ENCODE measurements around the gene COASY.
"Not testable (repeated sequence)": the region's sequence is repeated elsewhere in the genome, so short reads cannot be mapped to it uniquely, and the experiment has no call there.

The COASY gene

GRCh38 chr17:42531455-42532354 is 30.2 kb upstream of the COASY start:
- DNase-seq (ENCODE audit: low read depth) = no peak

- DNase-seq (ENCODE audit: low read depth) = no peak
Measured at GRCh38 chr17:42535155-42536047, 26.5 kb upstream of the COASY start.

- no peak for DNase-seq (ENCODE audit: low read depth)
Measured at GRCh38 chr17:42536048-42536371, 25.9 kb upstream of the COASY start, which contains the start of gene NAGLU. Gene NAGLU (plus strand): TSS chr17:42536241. CDS start chr17:42536273, 32 bp downstream.

- no peak for DNase-seq (ENCODE audit: low read depth)
Measured at GRCh38 chr17:42536372-42537155, 25.4 kb upstream of the COASY start.

GRCh38 chr17:42537156-42537805 is 24.7 kb upstream of the COASY start:
- no peak for DNase-seq (ENCODE audit: low read depth)

- no peak for DNase-seq (ENCODE audit: low read depth)
Measured at GRCh38 chr17:42537826-42538451, 24.0 kb upstream of the COASY start.

- DNase-seq (ENCODE audit: low read depth) = no peak
Measured at GRCh38 chr17:42538482-42538881, 23.5 kb upstream of the COASY start.

- not testable (repeated sequence) for DNase-seq (ENCODE audit: low read depth)
Measured at GRCh38 chr17:42540558-42540957, 21.4 kb upstream of the COASY start.

GRCh38 chr17:42541041-42541833 is 20.7 kb upstream of the COASY start:
- no peak for DNase-seq (ENCODE audit: low read depth)

GRCh38 chr17:42543190-42544079 is 18.5 kb upstream of the COASY start:
- no peak for DNase-seq (ENCODE audit: low read depth)

- no peak for DNase-seq (ENCODE audit: low read depth)
Measured at GRCh38 chr17:42544874-42545283, 17.1 kb upstream of the COASY start.

GRCh38 chr17:42545755-42546505 is 16.0 kb upstream of the COASY start:
- not testable (repeated sequence) for DNase-seq (ENCODE audit: low read depth)

- no peak for DNase-seq (ENCODE audit: low read depth)
Measured at GRCh38 chr17:42547001-42547461, 14.9 kb upstream of the COASY start.

GRCh38 chr17:42547698-42548069 is 14.3 kb upstream of the COASY start:
- DNase-seq (ENCODE audit: low read depth) = no peak

- no peak for DNase-seq (ENCODE audit: low read depth)
Measured at GRCh38 chr17:42548070-42548837, 13.7 kb upstream of the COASY start.

GRCh38 chr17:42548993-42549755 is 12.8 kb upstream of the COASY start:
- DNase-seq (ENCODE audit: low read depth) = no peak

- DNase-seq (ENCODE audit: low read depth) = not testable (repeated sequence)
Measured at GRCh38 chr17:42552736-42553135, 9.2 kb upstream of the COASY start, which contains the start of gene HSD17B1. Gene HSD17B1 (plus strand): TSS chr17:42552923. CDS start chr17:42552934, 11 bp downstream.

Measured in non-pigmented ciliary epithelial cell (primary cell).